ENCODE data around the gene ZMYND8.

Gene ZMYND8

GRCh38 chr20:47348539-47349142 is 7.9 kb downstream of the ZMYND8 start:
- FAIRE-seq: peak; percentile 5
- TF ChIP-seq TAF1 (IDR thresholded peaks at IDR 0.05; ENCODE audit: low read depth, low read length) (no peak), POLR2AphosphoS5 (IDR thresholded peaks at IDR 0.05; ENCODE audit: low read depth, low read length) (0 out of 2 replicates have a peak, but pooled peaks have one; percentile 24), POU2F2 (IDR thresholded peaks at IDR 0.05; ENCODE audit: low read depth, low read length) (0 out of 2 replicates have a peak, but pooled peaks have one; percentile 15), POLR2A (IDR thresholded peaks at IDR 0.05; ENCODE audit: low read depth, low read length) (no peak), PAX5 (IDR thresholded peaks at IDR 0.05; ENCODE audit: insufficient read depth, low read length, severe bottlenecking) (no peak), SPI1 (IDR thresholded peaks at IDR 0.05; ENCODE audit: low read depth, low read length) (peak; percentile 21; the same call in 1 of the 2 replicates)

DNA sequence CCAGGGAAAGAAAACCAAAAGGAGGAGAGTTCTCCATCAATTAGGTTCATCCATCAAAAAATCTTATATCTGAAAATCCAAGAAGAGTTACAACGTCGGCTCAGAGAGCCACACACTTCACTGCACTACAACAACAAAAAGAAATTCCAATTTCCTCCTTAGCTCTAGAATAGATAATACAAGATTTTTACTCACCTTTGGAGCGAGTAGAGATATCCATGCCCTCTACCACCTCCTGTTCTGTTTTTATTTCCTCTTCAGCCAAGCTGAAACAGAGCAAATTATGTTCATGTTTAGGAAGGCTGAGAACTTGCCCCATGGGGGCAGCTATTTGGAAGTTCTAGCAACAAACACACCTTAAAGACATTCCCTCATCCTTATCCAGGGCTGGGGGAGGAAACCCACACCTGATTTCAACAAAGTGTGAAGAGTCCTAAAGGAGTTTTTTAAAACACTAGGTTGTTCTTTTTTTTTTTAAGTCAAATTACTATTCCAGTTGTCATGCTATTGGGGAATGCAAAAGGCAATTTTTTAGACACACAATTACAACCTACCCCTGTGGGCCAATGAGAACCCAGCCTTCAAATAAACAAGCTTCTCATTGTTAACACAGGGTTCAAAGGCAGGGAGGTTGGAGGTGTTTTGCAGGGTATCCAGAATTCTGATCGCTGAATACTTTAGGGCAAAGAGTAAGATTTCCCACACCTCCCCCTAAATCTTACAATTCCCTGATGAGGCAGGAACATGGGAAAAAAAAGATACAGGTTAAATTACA is 8.7 kb downstream of the ZMYND8 start:
- FAIRE-seq: no peak
- DNase-seq (ENCODE audit: insufficient read length, low spot score): no peak
- TF ChIP-seq POU2F2 (IDR thresholded peaks at IDR 0.05; ENCODE audit: low read depth, low read length) (no peak), POLR2A (IDR thresholded peaks at IDR 0.05; ENCODE audit: low read depth, low read length) (no peak), PAX5 (IDR thresholded peaks at IDR 0.05; ENCODE audit: insufficient read depth, low read length, severe bottlenecking) (no peak), SPI1 (IDR thresholded peaks at IDR 0.05; ENCODE audit: low read depth, low read length) (no peak), POLR2AphosphoS5 (IDR thresholded peaks at IDR 0.05; ENCODE audit: low read depth, low read length) (no peak), TAF1 (IDR thresholded peaks at IDR 0.05; ENCODE audit: low read depth, low read length) (no peak)

More at GRCh38 chr20:47348539-47349142, 7.9 kb downstream of the ZMYND8 start:
- DNase-seq (ENCODE audit: insufficient read length, low spot score): no peak

- no peak for DNase-seq (ENCODE audit: insufficient read length, low spot score)
- FAIRE-seq: no peak
- TF ChIP-seq SPI1 (IDR thresholded peaks at IDR 0.05; ENCODE audit: low read depth, low read length) (no peak), TAF1 (IDR thresholded peaks at IDR 0.05; ENCODE audit: low read depth, low read length) (no peak), POLR2A (IDR thresholded peaks at IDR 0.05; ENCODE audit: low read depth, low read length) (no peak), POU2F2 (IDR thresholded peaks at IDR 0.05; ENCODE audit: low read depth, low read length) (no peak), POLR2AphosphoS5 (IDR thresholded peaks at IDR 0.05; ENCODE audit: low read depth, low read length) (no peak), PAX5 (IDR thresholded peaks at IDR 0.05; ENCODE audit: insufficient read depth, low read length, severe bottlenecking) (no peak)
Observed at GRCh38 chr20:47346172-47346571, 10.3 kb downstream of the ZMYND8 start.

GRCh38 chr20:47345214-47345613 is 11.3 kb downstream of the ZMYND8 start:
- FAIRE-seq (no peak), DNase-seq (ENCODE audit: insufficient read length, low spot score) (no peak)
- TF ChIP-seq POU2F2 (IDR thresholded peaks at IDR 0.05; ENCODE audit: low read depth, low read length) (no peak), POLR2AphosphoS5 (IDR thresholded peaks at IDR 0.05; ENCODE audit: low read depth, low read length) (no peak), POLR2A (IDR thresholded peaks at IDR 0.05; ENCODE audit: low read depth, low read length) (no peak), PAX5 (IDR thresholded peaks at IDR 0.05; ENCODE audit: insufficient read depth, low read length, severe bottlenecking) (no peak), SPI1 (IDR thresholded peaks at IDR 0.05; ENCODE audit: low read depth, low read length) (no peak), TAF1 (IDR thresholded peaks at IDR 0.05; ENCODE audit: low read depth, low read length) (no peak)

GRCh38 chr20:47343007-47343472 is 13.5 kb downstream of the ZMYND8 start:
- no peak for DNase-seq (ENCODE audit: insufficient read length, low spot score)
- FAIRE-seq: no peak
- TF ChIP-seq PAX5 (IDR thresholded peaks at IDR 0.05; ENCODE audit: insufficient read depth, low read length, severe bottlenecking) (no peak), POLR2A (IDR thresholded peaks at IDR 0.05; ENCODE audit: low read depth, low read length) (no peak), POLR2AphosphoS5 (IDR thresholded peaks at IDR 0.05; ENCODE audit: low read depth, low read length) (no peak), TAF1 (IDR thresholded peaks at IDR 0.05; ENCODE audit: low read depth, low read length) (no peak), SPI1 (IDR thresholded peaks at IDR 0.05; ENCODE audit: low read depth, low read length) (no peak), POU2F2 (IDR thresholded peaks at IDR 0.05; ENCODE audit: low read depth, low read length) (no peak)

- no peak for TF ChIP-seq POLR2A (IDR thresholded peaks at IDR 0.05; ENCODE audit: low read depth, low read length)
- no peak for TF ChIP-seq PAX5 (IDR thresholded peaks at IDR 0.05; ENCODE audit: insufficient read depth, low read length, severe bottlenecking)
- no peak for TF ChIP-seq POU2F2 (IDR thresholded peaks at IDR 0.05; ENCODE audit: low read depth, low read length)
- TF ChIP-seq POLR2AphosphoS5 (IDR thresholded peaks at IDR 0.05; ENCODE audit: low read depth, low read length): no peak
- TF ChIP-seq SPI1 (IDR thresholded peaks at IDR 0.05; ENCODE audit: low read depth, low read length): no peak
- no peak for TF ChIP-seq TAF1 (IDR thresholded peaks at IDR 0.05; ENCODE audit: low read depth, low read length)
- no peak for FAIRE-seq
Observed at GRCh38 chr20:47338131-47338628, 18.3 kb downstream of the ZMYND8 start.

DNA sequence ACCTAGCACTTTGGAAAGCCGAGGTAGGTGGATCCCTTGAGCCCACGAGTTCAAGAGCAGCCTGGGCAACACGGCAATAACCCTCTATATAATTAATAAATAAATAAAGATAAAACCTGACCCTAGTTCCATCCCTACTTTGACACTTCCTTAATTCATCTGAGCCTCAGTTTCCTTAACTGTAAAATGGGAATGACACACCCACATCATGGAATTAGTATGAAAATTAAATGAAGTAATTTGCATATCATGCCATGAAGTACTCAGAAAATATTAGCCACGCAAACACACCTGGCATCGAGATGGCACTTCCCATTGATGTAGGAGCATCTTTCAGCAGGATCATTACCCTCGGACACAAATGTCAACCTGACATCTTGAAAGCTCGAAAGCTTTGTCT is 19.1 kb downstream of the ZMYND8 start:
- FAIRE-seq (no peak), DNase-seq (ENCODE audit: insufficient read length, low spot score) (no peak)
- TF ChIP-seq PAX5 (IDR thresholded peaks at IDR 0.05; ENCODE audit: insufficient read depth, low read length, severe bottlenecking) (no peak), TAF1 (IDR thresholded peaks at IDR 0.05; ENCODE audit: low read depth, low read length) (no peak), POLR2AphosphoS5 (IDR thresholded peaks at IDR 0.05; ENCODE audit: low read depth, low read length) (no peak), SPI1 (IDR thresholded peaks at IDR 0.05; ENCODE audit: low read depth, low read length) (no peak), POLR2A (IDR thresholded peaks at IDR 0.05; ENCODE audit: low read depth, low read length) (no peak), POU2F2 (IDR thresholded peaks at IDR 0.05; ENCODE audit: low read depth, low read length) (no peak)

More at GRCh38 chr20:47338131-47338628, 18.3 kb downstream of the ZMYND8 start:
- DNase-seq (ENCODE audit: insufficient read length, low spot score): no peak

- FAIRE-seq: no peak
Observed at GRCh38 chr20:47336129-47336754, 20.3 kb downstream of the ZMYND8 start.

More at GRCh38 chr20:47336129-47336754, 20.3 kb downstream of the ZMYND8 start:
- TF ChIP-seq POLR2A (IDR thresholded peaks at IDR 0.05; ENCODE audit: low read depth, low read length): no peak
- TF ChIP-seq POLR2AphosphoS5 (IDR thresholded peaks at IDR 0.05; ENCODE audit: low read depth, low read length): no peak
- no peak for TF ChIP-seq TAF1 (IDR thresholded peaks at IDR 0.05; ENCODE audit: low read depth, low read length)
- TF ChIP-seq PAX5 (IDR thresholded peaks at IDR 0.05; ENCODE audit: insufficient read depth, low read length, severe bottlenecking): no peak
- no peak for TF ChIP-seq SPI1 (IDR thresholded peaks at IDR 0.05; ENCODE audit: low read depth, low read length)
- TF ChIP-seq POU2F2 (IDR thresholded peaks at IDR 0.05; ENCODE audit: low read depth, low read length): no peak
- DNase-seq (ENCODE audit: insufficient read length, low spot score): no peak
